ENCODE measurements around the gene ST6GALNAC6. TPM values are rescaled to one million over a fixed set of nuclear protein-coding genes. Genes with fewer than 3 reads are reported as not detected.

The ST6GALNAC6 gene
- 26.8 TPM for polyA plus RNA-seq (2012; ENCODE audit: insufficient read length, low read depth)

- TF ChIP-seq SIN3A (IDR thresholded peaks at IDR 0.05; ENCODE audit: borderline replicate concordance, insufficient read depth, low read length) (no peak), POLR2AphosphoS5 (IDR thresholded peaks at IDR 0.05; ENCODE audit: low read depth, low read length) (no peak), REST (IDR thresholded peaks at IDR 0.05; ENCODE audit: insufficient read depth in 1 of 2, low read depth in 2 of 2, low read length in 2 of 2) (no peak), TAF1 (IDR thresholded peaks at IDR 0.05; ENCODE audit: borderline replicate concordance, insufficient read depth, low read length) (0 out of 2 replicates have a peak, but pooled peaks have one; percentile 11), FOXP2 (optimal IDR thresholded peaks at IDR 0.05; ENCODE audit: borderline replicate concordance, extremely low read depth, extremely low read length, insufficient read depth) (no peak)
These were observed at the start of gene ST6GALNAC6 for GRCh38 chr9:127899128-127899943. Gene ST6GALNAC6 (minus strand): TSS chr9:127899603. CDS start chr9:127897981, 1,622 bp downstream.

GRCh38 chr9:127947841-127948710 lies 48.7 kb upstream of the ST6GALNAC6 start:
- TF ChIP-seq POLR2AphosphoS5 (IDR thresholded peaks at IDR 0.05; ENCODE audit: low read depth, low read length) = no peak
- TF ChIP-seq SIN3A (IDR thresholded peaks at IDR 0.05; ENCODE audit: borderline replicate concordance, insufficient read depth, low read length) = no peak
- TF ChIP-seq REST (IDR thresholded peaks at IDR 0.05; ENCODE audit: insufficient read depth in 1 of 2, low read depth in 2 of 2, low read length in 2 of 2) = no peak
- TF ChIP-seq FOXP2 (optimal IDR thresholded peaks at IDR 0.05; ENCODE audit: borderline replicate concordance, extremely low read depth, extremely low read length, insufficient read depth) = no peak
- no peak for TF ChIP-seq TAF1 (IDR thresholded peaks at IDR 0.05; ENCODE audit: borderline replicate concordance, insufficient read depth, low read length)

- TF ChIP-seq REST (IDR thresholded peaks at IDR 0.05; ENCODE audit: insufficient read depth in 1 of 2, low read depth in 2 of 2, low read length in 2 of 2) (no peak), POLR2AphosphoS5 (IDR thresholded peaks at IDR 0.05; ENCODE audit: low read depth, low read length) (no peak), SIN3A (IDR thresholded peaks at IDR 0.05; ENCODE audit: borderline replicate concordance, insufficient read depth, low read length) (no peak), TAF1 (IDR thresholded peaks at IDR 0.05; ENCODE audit: borderline replicate concordance, insufficient read depth, low read length) (no peak), FOXP2 (optimal IDR thresholded peaks at IDR 0.05; ENCODE audit: borderline replicate concordance, extremely low read depth, extremely low read length, insufficient read depth) (no peak)
These were observed 47.3 kb upstream of the ST6GALNAC6 start for GRCh38 chr9:127946728-127947127.

GRCh38 chr9:127945942-127946341 lies 46.5 kb upstream of the ST6GALNAC6 start:
- TF ChIP-seq TAF1 (IDR thresholded peaks at IDR 0.05; ENCODE audit: borderline replicate concordance, insufficient read depth, low read length) (no peak), POLR2AphosphoS5 (IDR thresholded peaks at IDR 0.05; ENCODE audit: low read depth, low read length) (no peak), SIN3A (IDR thresholded peaks at IDR 0.05; ENCODE audit: borderline replicate concordance, insufficient read depth, low read length) (no peak), FOXP2 (optimal IDR thresholded peaks at IDR 0.05; ENCODE audit: borderline replicate concordance, extremely low read depth, extremely low read length, insufficient read depth) (no peak), REST (IDR thresholded peaks at IDR 0.05; ENCODE audit: insufficient read depth in 1 of 2, low read depth in 2 of 2, low read length in 2 of 2) (no peak)
